NCI-H146 treated with DMSO at 0.1 percent for 48 hours (cell line): ENCODE data around the gene METTL25B.

Experiments used
- DNase-seq: peaks from one replicate; lab custom pipeline; 2025; ENCODE audit not compliant: unreplicated experiment; lab: John Stamatoyannopoulos, UW

METTL25B gene

GRCh38 chr1:156725683-156726280, 2.5 kb upstream of the METTL25B start:
- DNase-seq: peak; percentile 77

- DNase-seq: peak; percentile 5
Measured at GRCh38 chr1:156726549-156727226, 1.6 kb upstream of the METTL25B start.

GRCh38 chr1:156727492-156727891, 777 bp upstream of the METTL25B start:
- no peak for DNase-seq

GRCh38 chr1:156728599-156729462, 562 bp downstream of the METTL25B start, which contains the start of gene ISG20L2:
Gene ISG20L2 (minus strand): TSS chr1:156728766. CDS start chr1:156727652, 1,114 bp downstream.
- peak; percentile 92 for DNase-seq

GRCh38 chr1:156733989-156734584, 5.8 kb downstream of the METTL25B start:
- DNase-seq: no peak

GRCh38 chr1:156738407-156738806, 10.1 kb downstream of the METTL25B start:
- DNase-seq: no peak

GRCh38 chr1:156738916-156739315, 10.6 kb downstream of the METTL25B start:
- no peak for DNase-seq

- DNase-seq: no peak
Measured at GRCh38 chr1:156740237-156740740, 12.0 kb downstream of the METTL25B start.

- DNase-seq: peak; percentile 99
Measured at GRCh38 chr1:156740741-156741480, 12.6 kb downstream of the METTL25B start, which contains the start of gene MRPL24. Gene MRPL24 (minus strand): TSS chr1:156741088. CDS start chr1:156738704, 2,384 bp downstream.

GRCh38 chr1:156741481-156741983, 13.3 kb downstream of the METTL25B start:
- no peak for DNase-seq

GRCh38 chr1:156742017-156742416, 13.7 kb downstream of the METTL25B start:
- no peak for DNase-seq

- DNase-seq: no peak
Measured at GRCh38 chr1:156742801-156743200, 14.5 kb downstream of the METTL25B start.

- DNase-seq: no peak
Measured at GRCh38 chr1:156743367-156744302, 15.4 kb downstream of the METTL25B start.

- DNase-seq: no peak
Measured at GRCh38 chr1:156744344-156744743, 16.1 kb downstream of the METTL25B start.

- DNase-seq: no peak
Measured at GRCh38 chr1:156744786-156745419, 16.6 kb downstream of the METTL25B start.

- no peak for DNase-seq
Measured at GRCh38 chr1:156745881-156746280, 17.6 kb downstream of the METTL25B start.

GRCh38 chr1:156746406-156746727, 18.1 kb downstream of the METTL25B start:
- DNase-seq: no peak

- DNase-seq: peak; percentile 78
Measured at GRCh38 chr1:156746728-156747631, 18.7 kb downstream of the METTL25B start.
